HEK293 (cell line): Measurements from ENCODE around the gene MBD5.

Source experiments
- ELK4 ChIP-seq: IDR thresholded peaks from 2 replicates; pipeline ENCODE4 v1.6.1; 2011; ENCODE audit warnings: mild to moderate bottlenecking, low read depth, low read length, borderline replicate concordance
- HOXD13 ChIP-seq: sonication (generic); formaldehyde crosslinking; IDR thresholded peaks from 2 replicates; pipeline ENCODE4 v1.8.0; 2022; ENCODE audit warnings: missing genetic modification reagents, borderline replicate concordance
- KLF10 ChIP-seq: fragments of 450-650 bp; IDR thresholded peaks from 2 replicates; pipeline ENCODE4 v1.5.1; 2018; ENCODE audit warnings: missing biosample characterization, mild to moderate bottlenecking, missing genetic modification characterization
- KLF7 ChIP-seq: fragments of 450-650 bp; formaldehyde crosslinking; IDR thresholded peaks from 2 replicates; pipeline ENCODE4 v1.5.1; 2016; ENCODE audit warnings: missing biosample characterization, missing genetic modification characterization, borderline replicate concordance
- PATZ1 ChIP-seq: fragments of 450-650 bp; formaldehyde crosslinking; IDR thresholded peaks from 2 replicates; pipeline ENCODE4 v1.5.1; 2016; ENCODE audit warnings: missing biosample characterization, missing genetic modification characterization
- SALL2 ChIP-seq: fragments of 450-650 bp; formaldehyde crosslinking; IDR thresholded peaks from 2 replicates; pipeline ENCODE4 v1.5.0; 2017; ENCODE audit warnings: missing biosample characterization, mild to moderate bottlenecking, missing genetic modification characterization, borderline replicate concordance
- SCRT2 ChIP-seq: fragments of 450-650 bp; formaldehyde crosslinking; IDR thresholded peaks from 2 replicates; pipeline ENCODE4 v1.5.1; 2016; ENCODE audit warnings: missing biosample characterization, missing genetic modification characterization
- SP3 ChIP-seq: fragments of 450-650 bp; formaldehyde crosslinking; IDR thresholded peaks from 2 replicates; pipeline ENCODE4 v1.5.1; 2016; ENCODE audit warnings: missing biosample characterization, missing genetic modification characterization
- TRIM28 ChIP-seq: IDR thresholded peaks from 2 replicates; pipeline ENCODE4 v1.6.1; 2011; ENCODE audit warnings: low read length, control low read depth, borderline replicate concordance
- WT1 ChIP-seq: fragments of 450-650 bp; formaldehyde crosslinking; IDR thresholded peaks from 2 replicates; pipeline ENCODE4 v1.5.1; 2016; ENCODE audit warnings: missing biosample characterization, missing genetic modification characterization
- ZBTB11 ChIP-seq: fragments of 450-650 bp; formaldehyde crosslinking; conservative IDR thresholded peaks from 2 replicates; pipeline ENCODE4 v1.5.1; 2016; ENCODE audit warnings: low read depth, missing biosample characterization, missing genetic modification characterization
- ZBTB17 ChIP-seq: fragments of 450-650 bp; formaldehyde crosslinking; IDR thresholded peaks from 2 replicates; pipeline ENCODE4 v1.5.1; 2016; ENCODE audit warnings: missing biosample characterization, missing genetic modification characterization
- ZBTB20 ChIP-seq: fragments of 450-650 bp; formaldehyde crosslinking; IDR thresholded peaks from 2 replicates; pipeline ENCODE4 v1.5.1; 2016; ENCODE audit warnings: missing biosample characterization, missing genetic modification characterization
- ZBTB48 ChIP-seq: fragments of 450-650 bp; formaldehyde crosslinking; IDR thresholded peaks from 2 replicates; pipeline ENCODE4 v1.5.1; 2016; ENCODE audit warnings: missing biosample characterization, missing genetic modification characterization
- ZFHX2 ChIP-seq: fragments of 450-650 bp; formaldehyde crosslinking; conservative IDR thresholded peaks from 2 replicates; pipeline ENCODE4 v1.5.1; 2016; ENCODE audit warnings: missing biosample characterization, missing genetic modification characterization
- ZNF239 ChIP-seq: fragments of 450-650 bp; formaldehyde crosslinking; IDR thresholded peaks from 2 replicates; pipeline ENCODE4 v1.5.1; 2016; ENCODE audit warnings: missing biosample characterization, missing genetic modification characterization
- ZNF324 ChIP-seq: fragments of 450-650 bp; formaldehyde crosslinking; IDR thresholded peaks from 2 replicates; pipeline ENCODE4 v1.5.1; 2016; ENCODE audit warnings: missing biosample characterization, missing genetic modification characterization
- ZNF37A ChIP-seq: fragments of 450-650 bp; IDR thresholded peaks from 2 replicates; pipeline ENCODE4 v1.5.1; 2018; ENCODE audit warnings: missing biosample characterization, missing genetic modification characterization
- ZNF391 ChIP-seq: fragments of 450-650 bp; formaldehyde crosslinking; IDR thresholded peaks from 2 replicates; pipeline ENCODE4 v1.5.1; 2016; ENCODE audit warnings: low read depth, missing biosample characterization, missing genetic modification characterization, borderline replicate concordance
- ZNF518A ChIP-seq: fragments of 450-650 bp; formaldehyde crosslinking; conservative IDR thresholded peaks from 2 replicates; pipeline ENCODE4 v1.5.1; 2016; ENCODE audit warnings: low read depth, missing biosample characterization, missing genetic modification characterization
- ZNF561 ChIP-seq: fragments of 450-650 bp; IDR thresholded peaks from 2 replicates; pipeline ENCODE4 v1.5.1; 2018; ENCODE audit warnings: missing biosample characterization, missing genetic modification characterization, borderline replicate concordance
- ZNF76 ChIP-seq: fragments of 450-650 bp; formaldehyde crosslinking; IDR thresholded peaks from 2 replicates; pipeline ENCODE4; 2016; ENCODE audit warnings: low read depth, missing biosample characterization, missing genetic modification characterization, borderline replicate concordance
- ZNF843 ChIP-seq: fragments of 450-650 bp; formaldehyde crosslinking; IDR thresholded peaks from 2 replicates; pipeline ENCODE4 v1.5.1; 2016; ENCODE audit warnings: missing biosample characterization, missing genetic modification characterization
- ZSCAN30 ChIP-seq: fragments of 450-650 bp; IDR thresholded peaks from 2 replicates; pipeline ENCODE4 v1.5.1; 2018; ENCODE audit warnings: missing biosample characterization, mild to moderate bottlenecking, missing genetic modification characterization, moderate library complexity
- ZSCAN4 ChIP-seq: fragments of 450-650 bp; formaldehyde crosslinking; IDR thresholded peaks from 2 replicates; pipeline ENCODE4 v1.5.1; 2017; ENCODE audit warnings: missing biosample characterization, missing genetic modification characterization

The MBD5 gene

GRCh38 chr2:148020111-148021058 is 506 bp upstream of the MBD5 start, which contains the start of gene ORC4 (continued):
- TF ChIP-seq ZNF518A (tag by site-specific recombination) (peak; percentile 97), ZNF561 (tag by site-specific recombination) (peak; percentile 33; the same call in 1 of the 2 replicates), KLF7 (tag by site-specific recombination) (peak; percentile 54; the same call in 1 of the 2 replicates), ZBTB17 (tag by site-specific recombination) (peak; percentile 92), ZNF76 (tag by site-specific recombination) (peak; percentile 94), ZSCAN4 (tag by site-specific recombination) (no peak), ZFHX2 (peak; percentile 96), ZNF391 (no peak), KLF10 (tag by site-specific recombination) (peak; percentile 81), ELK4 (no peak), SP3 (tag by site-specific recombination) (peak; percentile 99), PATZ1 (tag by site-specific recombination) (peak; percentile 97), SALL2 (tag by site-specific recombination) (no peak), ZNF239 (tag by site-specific recombination) (0 out of 2 replicates have a peak, but pooled peaks have one; percentile 18), ZBTB11 (peak; percentile 94), ZNF37A (tag by site-specific recombination) (no peak), WT1 (tag by site-specific recombination) (peak; percentile 30; the same call in 1 of the 2 replicates), TRIM28 (0 out of 2 replicates have a peak, but pooled peaks have one; percentile 49), SCRT2 (tag by site-specific recombination) (peak; percentile 62), ZBTB20 (tag by site-specific recombination) (peak; percentile 37; the same call in 1 of the 2 replicates), ZSCAN30 (tag by site-specific recombination) (peak; percentile 54; the same call in 1 of the 2 replicates), HOXD13 (CRISPR knock-in tag) (0 out of 2 replicates have a peak, but pooled peaks have one; percentile 43), ZNF324 (tag by site-specific recombination) (peak; percentile 68; the same call in 1 of the 2 replicates), ZBTB48 (peak; percentile 56; the same call in 1 of the 2 replicates), ZNF843 (tag by site-specific recombination) (peak; percentile 74; the same call in 1 of the 2 replicates)
